Fibroblast of mammary gland (primary cell): ENCODE data around the gene CYP4B1.
"Not testable (repeated sequence)": the region's sequence is repeated elsewhere in the genome, so short reads cannot be mapped to it uniquely, and the experiment has no call there.

Source experiments
- DNase-seq: peaks from one replicate; pipeline ENCODE4 v3.0.0-alpha.2; 2010; ENCODE audit warnings: low read depth
- H3K4me3 ChIP-seq: 2 replicates; pipeline ENCODE4 v1.5.1; 2011; ENCODE audit warnings: low read depth, mild to moderate bottlenecking, low read length, moderate library complexity; ENCODE audit not compliant: control insufficient read depth
- TF ChIP-seq, protein P1 (sequence below): conservative IDR thresholded peaks from 2 replicates; pipeline ENCODE4 v1.5.1; 2011; ENCODE audit warnings: low read depth, low read length, inconsistent platforms; ENCODE audit not compliant: control insufficient read depth, insufficient read depth

The CYP4B1 gene

GRCh38 chr1:46798810-46799209 lies at the start of gene CYP4B1:
TSS of gene CYP4B1 (plus strand) at chr1:46799046. CDS start at chr1:46799082, 36 bp downstream.
- TF ChIP-seq, protein P1, sequence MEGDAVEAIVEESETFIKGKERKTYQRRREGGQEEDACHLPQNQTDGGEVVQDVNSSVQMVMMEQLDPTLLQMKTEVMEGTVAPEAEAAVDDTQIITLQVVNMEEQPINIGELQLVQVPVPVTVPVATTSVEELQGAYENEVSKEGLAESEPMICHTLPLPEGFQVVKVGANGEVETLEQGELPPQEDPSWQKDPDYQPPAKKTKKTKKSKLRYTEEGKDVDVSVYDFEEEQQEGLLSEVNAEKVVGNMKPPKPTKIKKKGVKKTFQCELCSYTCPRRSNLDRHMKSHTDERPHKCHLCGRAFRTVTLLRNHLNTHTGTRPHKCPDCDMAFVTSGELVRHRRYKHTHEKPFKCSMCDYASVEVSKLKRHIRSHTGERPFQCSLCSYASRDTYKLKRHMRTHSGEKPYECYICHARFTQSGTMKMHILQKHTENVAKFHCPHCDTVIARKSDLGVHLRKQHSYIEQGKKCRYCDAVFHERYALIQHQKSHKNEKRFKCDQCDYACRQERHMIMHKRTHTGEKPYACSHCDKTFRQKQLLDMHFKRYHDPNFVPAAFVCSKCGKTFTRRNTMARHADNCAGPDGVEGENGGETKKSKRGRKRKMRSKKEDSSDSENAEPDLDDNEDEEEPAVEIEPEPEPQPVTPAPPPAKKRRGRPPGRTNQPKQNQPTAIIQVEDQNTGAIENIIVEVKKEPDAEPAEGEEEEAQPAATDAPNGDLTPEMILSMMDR: no peak
- no peak for DNase-seq
- H3K4me3 ChIP-seq: no peak within 1 kb of the TSS

GRCh38 chr1:46749404-46749803 lies 49.4 kb upstream of the CYP4B1 start:
- no peak for DNase-seq
- no peak overlapping the region for H3K4me3 ChIP-seq
- TF ChIP-seq, protein P1: no peak

- TF ChIP-seq, protein P1: no peak
- no peak overlapping the region for H3K4me3 ChIP-seq
- no peak for DNase-seq
Measured at GRCh38 chr1:46749921-46750404, 48.9 kb upstream of the CYP4B1 start.

GRCh38 chr1:46753985-46754384 lies 44.9 kb upstream of the CYP4B1 start:
- H3K4me3 ChIP-seq: no peak overlapping the region
- no peak for DNase-seq
- TF ChIP-seq, protein P1: no peak

GRCh38 chr1:46754707-46755106 lies 44.1 kb upstream of the CYP4B1 start:
- not testable (repeated sequence) for H3K4me3 ChIP-seq, DNase-seq

- TF ChIP-seq, protein P1: no peak
- no peak overlapping the region for H3K4me3 ChIP-seq
- no peak for DNase-seq
Measured at GRCh38 chr1:46755121-46755520, 43.7 kb upstream of the CYP4B1 start.

DNA sequence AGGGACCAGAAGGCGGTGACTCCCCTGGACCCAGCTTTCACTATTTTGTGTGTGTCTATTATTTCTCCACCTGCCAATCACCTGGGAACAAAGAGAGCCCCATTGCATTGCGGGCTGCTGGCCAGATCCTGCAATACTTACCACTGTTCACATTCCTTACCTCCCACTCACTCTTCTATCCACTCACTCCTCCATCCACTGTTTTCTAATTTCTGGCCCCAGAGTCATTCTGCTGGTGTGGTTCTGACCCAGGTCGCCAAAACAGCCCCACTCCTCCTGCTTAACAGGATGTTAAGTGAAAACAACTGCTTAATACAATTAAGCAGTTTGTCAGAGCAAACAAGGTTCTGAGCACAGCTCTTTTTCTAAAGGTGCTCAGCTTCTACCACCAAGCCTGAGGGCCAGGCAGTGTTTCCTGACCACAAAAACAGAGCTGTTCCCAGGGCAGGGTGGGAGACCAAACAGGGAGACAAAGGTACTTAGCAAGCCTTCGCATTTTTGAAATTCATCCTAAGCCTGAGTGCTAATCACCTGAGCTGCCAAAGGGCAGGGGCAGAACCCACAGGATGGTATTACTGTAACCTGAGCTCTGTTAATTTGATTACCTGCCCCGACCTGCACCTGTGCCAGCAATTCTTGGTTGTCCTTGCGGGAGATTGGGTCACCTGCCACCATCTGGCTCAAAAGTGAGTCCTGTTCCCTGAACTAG lies 41.4 kb upstream of the CYP4B1 start:
- no peak for DNase-seq
- no peak overlapping the region for H3K4me3 ChIP-seq
- TF ChIP-seq, protein P1: no peak
